A673 (cell line): Measurements from ENCODE around the gene OPN1SW.

Experiments used
- CTCF ChIP-seq: fragments of 300-800, 200-600 bp; sonication (generic); conservative IDR thresholded peaks from 2 replicates; pipeline ENCODE4 v1.5.1; 2017; ENCODE audit warnings: low read depth, mild to moderate bottlenecking, antibody characterized with exemption, low read length, moderate library complexity, mixed read lengths
- EZH2 ChIP-seq: fragments of 200-600 bp; sonication (generic); IDR thresholded peaks from 2 replicates; pipeline ENCODE4 v1.6.1; 2017; ENCODE audit warnings: borderline replicate concordance, low read depth, mild to moderate bottlenecking, mixed read lengths, antibody characterized with exemption, low read length; ENCODE audit not compliant: poor library complexity, severe bottlenecking

- no peak for TF ChIP-seq EZH2
- TF ChIP-seq CTCF: no peak
These were observed 50.1 kb downstream of the OPN1SW start for GRCh38 chr7:128725531-128725930.
